Dermis microvascular lymphatic vessel endothelial cell (primary cell): ENCODE measurements around the gene ZNG1C. TPM values are rescaled to one million over a fixed set of nuclear protein-coding genes. Genes with fewer than 3 reads are reported as not detected.
"Not testable (repeated sequence)": the region's sequence is repeated elsewhere in the genome, so short reads cannot be mapped to it uniquely, and the experiment has no call there.

ENCODE experiments used
- DNase-seq, 2 donors: peaks; one replicate each; pipeline versions ENCODE4 v3.0.0 to v3.0.0-alpha.2; 2010; ENCODE audit warnings: low read depth in 2 of 2
- total RNA-seq: library from RNA; depleted of rRNA; stranded (reverse); fragments of >200 nt; gene quantifications from 2 replicates; pipeline ENCODE4 v1.2.1, GENCODE V29; 2014

Gene ZNG1C
- total RNA-seq, 1 donor from 2014 or later = 16.9 TPM

- DNase-seq = not testable (repeated sequence)
Measured at GRCh38 chr9:68342265-68343025, 100.7 kb downstream of the ZNG1C start.

DNA sequence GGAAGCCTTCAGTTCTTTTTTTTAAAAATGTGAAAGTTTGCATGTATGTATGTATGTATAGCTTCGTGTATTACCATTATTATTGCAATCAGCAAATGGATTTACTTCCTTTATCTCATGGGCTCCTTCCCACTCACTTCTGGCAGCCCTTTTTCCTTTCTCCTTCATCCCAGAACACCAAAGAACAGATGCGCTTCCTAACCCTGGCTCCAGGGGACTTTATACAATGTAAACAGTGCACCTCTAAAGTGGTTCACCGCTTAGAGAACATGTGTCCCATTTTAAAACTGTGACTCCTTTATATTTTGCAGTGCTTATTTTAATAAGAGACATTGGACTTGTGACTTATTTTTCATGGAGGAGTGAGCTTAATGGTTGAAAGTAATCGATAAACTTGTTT is 101.5 kb downstream of the ZNG1C start:
- DNase-seq = not testable (repeated sequence)

DNA sequence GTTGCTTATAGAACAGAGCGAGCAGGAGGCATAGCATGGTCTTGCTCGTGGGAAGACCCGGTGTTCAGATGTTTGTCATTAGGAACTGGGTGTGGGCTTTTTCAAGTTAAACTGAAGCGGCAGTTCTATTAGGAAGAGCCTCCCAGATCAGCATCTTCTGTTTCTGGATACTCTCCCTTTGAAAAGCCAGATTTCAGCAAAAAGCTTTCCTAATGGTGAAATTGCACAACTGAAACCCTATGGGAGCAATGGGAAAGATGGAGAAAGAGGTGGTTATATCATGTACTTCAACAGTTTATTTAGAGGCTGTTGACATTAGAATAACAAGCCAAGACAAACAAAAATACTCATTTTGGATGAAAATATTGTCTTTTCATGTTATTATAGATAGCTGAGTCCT is 102.2 kb downstream of the ZNG1C start:
- not testable (repeated sequence) for DNase-seq

Other genes starting within 250 kb of the ZNG1C start
- under 0.01 TPM in 1 of 2 replicates, not detected in the other for gene FOXD4L3, start 60.9 kb downstream of the ZNG1C start, total RNA-seq
- gene PGM5, start 114.6 kb downstream of the ZNG1C start, total RNA-seq = 48.9 and 219 TPM in 2 replicates